Uterus (tissue), 4 donors: ENCODE results near the gene PCDHGA9. TPM values are rescaled to one million over a fixed set of nuclear protein-coding genes. Genes with fewer than 3 reads are reported as not detected.

Source experiments
- DNase-seq, 2 donors: peaks; one replicate each; pipeline ENCODE4 v3.0.0-alpha.2; 2019 to 2020
- H3K27ac ChIP-seq, 2 donors: fragments of 200-600 bp; sonication (generic); 1 replicate in 1 of 2; 2 replicates in 1 of 2; pipeline ENCODE4 v1.5.1; 2016 to 2018
- H3K27me3 ChIP-seq, 2 donors: fragments of 200-600 bp; sonication (generic); one replicate each; pipeline ENCODE4 v1.5.1; 2018 to 2019; ENCODE audit warnings: control low read depth in 1 of 2
- H3K36me3 ChIP-seq, 2 donors: fragments of 200-600 bp; sonication (generic); one replicate each; pipeline ENCODE4 v1.5.1; 2019; ENCODE audit warnings: control low read depth in 1 of 2
- H3K4me1 ChIP-seq, 2 donors: fragments of 200-600 bp; sonication (generic); one replicate each; pipeline ENCODE4 v1.5.1; 2018 to 2019; ENCODE audit warnings: control low read depth in 1 of 2
- H3K4me3 ChIP-seq, 2 donors: fragments of 200-600 bp; sonication (generic); 1 replicate in 1 of 2; 2 replicates in 1 of 2; pipeline ENCODE4 v1.5.1; 2018 to 2019; ENCODE audit warnings: mild to moderate bottlenecking in 1 of 2
- H3K9me3 ChIP-seq, 2 donors: fragments of 200-600 bp; sonication (generic); one replicate each; pipeline ENCODE4 v1.5.1; 2019; ENCODE audit warnings: control low read depth in 1 of 2
- POLR2A ChIP-seq, 2 donors: fragments of 450-650 bp; IDR thresholded peaks; one replicate each; pipeline ENCODE4 v1.6.1; 2016; ENCODE audit warnings: antibody characterized with exemption in 2 of 2, mild to moderate bottlenecking in 1 of 2, moderate library complexity in 1 of 2
- intact Hi-C: fragments of 100-400 bp; cut with DNase I; formaldehyde crosslinking; loops from one replicate; pipeline ENCODE4 v1.15.1; 2023; ENCODE audit warnings: low total_unique reads
- total RNA-seq, 4 donors: library from RNA; depleted of rRNA in 3 of 4; stranded (reverse); fragments of >200 nt in 3 of 4; gene quantifications; one replicate each; pipeline versions ENCODE4 v1.1.0 to v1.2.4, GENCODE V29; 2014 to 2023
- TF ChIP-seq, protein P1 (sequence below), 4 experiments: fragments of 200-600 bp in 2 of 4; fragments of 450-650 bp in 2 of 4; sonication (generic) in 2 of 4; IDR thresholded peaks; one replicate each; pipeline ENCODE4 v1.5.1; 2016 to 2019; ENCODE audit warnings: antibody characterized with exemption in 4 of 4, mild to moderate bottlenecking in 2 of 4, moderate library complexity in 1 of 4
- donor health status: DM: yes; HTN: yes; CAD: no.

Gene PCDHGA9
- total RNA-seq, 4 donors from 2014 or later: 11.8 to 18.7 (median 16.7) TPM

DNA sequence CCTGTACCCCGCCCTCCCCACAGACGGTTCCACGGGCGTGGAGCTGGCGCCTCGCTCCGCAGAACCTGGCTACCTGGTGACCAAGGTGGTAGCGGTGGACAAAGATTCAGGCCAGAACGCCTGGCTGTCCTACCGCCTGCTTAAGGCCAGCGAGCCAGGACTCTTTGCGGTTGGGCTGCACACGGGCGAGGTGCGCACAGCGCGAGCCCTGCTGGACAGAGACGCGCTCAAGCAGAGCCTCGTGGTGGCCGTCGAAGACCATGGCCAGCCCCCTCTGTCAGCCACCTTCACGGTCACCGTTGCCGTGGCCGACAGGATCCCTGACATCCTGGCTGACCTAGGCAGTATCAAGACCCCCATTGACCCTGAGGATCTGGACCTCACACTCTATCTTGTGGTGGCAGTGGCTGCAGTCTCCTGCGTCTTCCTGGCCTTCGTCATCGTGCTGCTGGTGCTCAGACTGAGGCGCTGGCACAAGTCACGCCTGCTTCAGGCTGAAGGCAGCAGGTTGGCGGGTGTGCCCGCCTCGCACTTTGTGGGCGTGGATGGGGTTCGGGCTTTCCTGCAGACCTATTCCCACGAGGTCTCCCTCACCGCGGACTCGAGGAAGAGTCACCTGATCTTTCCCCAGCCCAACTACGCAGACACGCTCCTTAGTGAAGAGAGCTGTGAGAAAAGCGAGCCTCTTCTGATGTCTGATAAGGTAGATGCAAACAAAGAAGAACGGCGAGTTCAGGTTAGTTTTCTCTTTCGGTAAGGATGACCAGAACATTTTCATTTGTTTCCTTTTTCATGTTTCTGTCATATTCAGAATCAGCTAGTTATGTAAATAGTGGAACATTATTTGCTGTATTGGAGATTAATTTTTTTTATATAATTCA is 36.3 kb upstream of the PCDHGA9 start:
- Histone ChIP-seq H3K9me3 (peaks cover 0 to 92% of the 10 kb centered on the region in 2 donors), H3K27ac (no peak overlapping the region), H3K36me3 (no peaks in the 10 kb centered on the region), H3K4me1 (no peaks in the 10 kb centered on the region), H3K4me3 (no peak overlapping the region), H3K27me3 (no peaks in the 10 kb centered on the region)
- intact Hi-C loops: loop anchor here (2.0 kb wide), 1 partner anchor 57 kb away; no protein-coding TSS in a partner anchor
- DNase-seq: no peak
- no peak for TF ChIP-seq POLR2A (IDR thresholded peaks at IDR 0.05)
- TF ChIP-seq, protein P1, sequence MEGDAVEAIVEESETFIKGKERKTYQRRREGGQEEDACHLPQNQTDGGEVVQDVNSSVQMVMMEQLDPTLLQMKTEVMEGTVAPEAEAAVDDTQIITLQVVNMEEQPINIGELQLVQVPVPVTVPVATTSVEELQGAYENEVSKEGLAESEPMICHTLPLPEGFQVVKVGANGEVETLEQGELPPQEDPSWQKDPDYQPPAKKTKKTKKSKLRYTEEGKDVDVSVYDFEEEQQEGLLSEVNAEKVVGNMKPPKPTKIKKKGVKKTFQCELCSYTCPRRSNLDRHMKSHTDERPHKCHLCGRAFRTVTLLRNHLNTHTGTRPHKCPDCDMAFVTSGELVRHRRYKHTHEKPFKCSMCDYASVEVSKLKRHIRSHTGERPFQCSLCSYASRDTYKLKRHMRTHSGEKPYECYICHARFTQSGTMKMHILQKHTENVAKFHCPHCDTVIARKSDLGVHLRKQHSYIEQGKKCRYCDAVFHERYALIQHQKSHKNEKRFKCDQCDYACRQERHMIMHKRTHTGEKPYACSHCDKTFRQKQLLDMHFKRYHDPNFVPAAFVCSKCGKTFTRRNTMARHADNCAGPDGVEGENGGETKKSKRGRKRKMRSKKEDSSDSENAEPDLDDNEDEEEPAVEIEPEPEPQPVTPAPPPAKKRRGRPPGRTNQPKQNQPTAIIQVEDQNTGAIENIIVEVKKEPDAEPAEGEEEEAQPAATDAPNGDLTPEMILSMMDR (IDR thresholded peaks at IDR 0.05): no peak

DNA sequence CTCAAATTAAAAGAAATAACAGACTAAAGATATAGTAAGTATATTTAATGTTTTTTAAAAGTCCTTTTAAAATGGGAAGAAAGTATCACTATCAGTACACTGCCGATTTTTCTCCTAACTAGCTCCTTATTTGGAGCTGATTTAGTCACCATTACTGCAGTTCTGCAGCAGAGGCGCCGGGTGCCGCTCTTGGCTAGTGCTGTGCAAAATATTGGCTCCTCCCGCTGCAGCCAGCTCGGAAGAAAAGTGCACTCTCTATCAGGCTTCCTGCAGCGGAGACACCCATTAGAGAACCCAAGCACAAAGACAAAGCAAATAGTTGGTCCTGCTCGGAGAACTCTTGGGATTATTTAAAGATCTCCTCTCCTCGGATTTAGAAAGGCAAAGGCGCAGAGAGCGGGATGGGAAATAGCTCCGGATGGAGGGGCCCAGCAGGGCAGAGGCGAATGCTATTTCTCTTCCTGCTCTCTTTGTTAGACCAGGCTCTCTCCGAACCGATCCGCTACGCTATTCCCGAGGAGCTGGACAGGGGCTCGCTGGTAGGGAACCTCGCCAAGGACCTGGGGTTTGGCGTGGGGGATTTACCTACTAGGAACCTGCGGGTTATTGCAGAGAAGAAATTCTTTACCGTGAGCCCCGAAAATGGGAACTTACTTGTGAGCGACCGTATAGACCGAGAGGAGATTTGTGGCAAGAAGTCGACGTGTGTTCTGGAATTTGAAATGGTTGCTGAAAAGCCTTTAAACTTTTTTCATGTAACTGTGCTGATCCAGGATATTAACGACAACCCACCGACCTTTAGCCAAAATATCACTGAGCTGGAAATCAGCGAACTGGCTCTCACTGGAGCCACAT is 32.4 kb upstream of the PCDHGA9 start, which contains the start of gene PCDHGB3:
Gene PCDHGB3, plus strand, starts transcription at position 249 of the 855 bp plus-strand sequence. Its CDS starts 153 bp downstream, at position 402.
- Histone ChIP-seq H3K4me3 (no peak within 1 kb of the TSS), H3K36me3 (no peaks in the 10 kb centered on the region), H3K27ac (no peak within 1 kb of the TSS), H3K9me3 (peaks cover 5 to 95% of the 10 kb centered on the region in 2 donors), H3K4me1 (no peaks in the 10 kb centered on the region), H3K27me3 (no peaks in the 10 kb centered on the region)
- DNase-seq: no peak
- intact Hi-C loops: no loop called here
- no peak for TF ChIP-seq POLR2A (IDR thresholded peaks at IDR 0.05)
- TF ChIP-seq, protein P1 (IDR thresholded peaks at IDR 0.05): no peak

DNA sequence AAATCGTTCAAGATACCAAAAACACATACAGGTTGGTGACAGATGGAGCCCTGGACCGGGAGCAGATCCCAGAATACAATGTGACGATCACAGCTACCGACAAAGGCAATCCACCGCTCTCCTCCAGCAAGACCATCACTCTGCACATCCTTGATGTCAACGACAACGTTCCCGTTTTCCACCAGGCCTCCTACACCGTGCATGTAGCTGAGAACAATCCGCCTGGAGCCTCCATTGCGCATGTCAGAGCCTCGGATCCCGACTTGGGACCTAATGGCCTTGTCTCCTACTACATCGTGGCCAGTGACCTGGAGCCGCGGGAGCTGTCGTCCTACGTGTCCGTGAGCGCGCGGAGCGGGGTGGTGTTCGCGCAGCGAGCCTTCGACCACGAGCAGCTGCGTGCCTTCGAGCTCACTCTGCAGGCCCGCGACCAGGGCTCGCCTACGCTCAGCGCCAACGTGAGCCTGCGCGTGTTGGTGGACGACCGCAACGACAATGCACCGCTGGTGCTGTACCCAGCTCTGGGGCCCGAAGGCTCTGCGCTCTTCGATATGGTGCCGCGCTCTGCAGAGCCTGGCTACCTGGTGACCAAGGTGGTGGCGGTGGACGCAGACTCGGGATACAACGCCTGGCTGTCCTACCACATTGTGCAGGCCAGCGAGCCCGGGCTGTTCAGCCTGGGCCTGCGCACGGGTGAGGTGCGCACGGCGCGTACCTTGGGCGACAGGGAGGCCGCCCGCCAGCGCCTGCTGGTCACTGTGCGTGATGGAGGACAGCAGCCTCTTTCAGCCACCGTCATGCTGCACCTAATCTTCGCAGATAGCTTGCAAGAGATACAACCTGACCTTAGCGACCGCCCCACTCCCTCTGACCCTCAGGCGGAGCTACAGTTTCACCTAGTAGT is 30.8 kb upstream of the PCDHGA9 start:
- no peaks in the 10 kb centered on the region for H3K36me3 ChIP-seq
- H3K4me3 ChIP-seq: no peak overlapping the region
- no peak overlapping the region for H3K27ac ChIP-seq
- H3K27me3 ChIP-seq: no peaks in the 10 kb centered on the region
- TF ChIP-seq POLR2A (IDR thresholded peaks at IDR 0.05): no peak
- TF ChIP-seq, protein P1 (IDR thresholded peaks at IDR 0.05): no peak
- DNase-seq: no peak
- no peaks in the 10 kb centered on the region for H3K4me1 ChIP-seq
- intact Hi-C loops: no loop called here
- H3K9me3 ChIP-seq: peaks cover 5 to 92% of the 10 kb centered on the region in 2 donors

DNA sequence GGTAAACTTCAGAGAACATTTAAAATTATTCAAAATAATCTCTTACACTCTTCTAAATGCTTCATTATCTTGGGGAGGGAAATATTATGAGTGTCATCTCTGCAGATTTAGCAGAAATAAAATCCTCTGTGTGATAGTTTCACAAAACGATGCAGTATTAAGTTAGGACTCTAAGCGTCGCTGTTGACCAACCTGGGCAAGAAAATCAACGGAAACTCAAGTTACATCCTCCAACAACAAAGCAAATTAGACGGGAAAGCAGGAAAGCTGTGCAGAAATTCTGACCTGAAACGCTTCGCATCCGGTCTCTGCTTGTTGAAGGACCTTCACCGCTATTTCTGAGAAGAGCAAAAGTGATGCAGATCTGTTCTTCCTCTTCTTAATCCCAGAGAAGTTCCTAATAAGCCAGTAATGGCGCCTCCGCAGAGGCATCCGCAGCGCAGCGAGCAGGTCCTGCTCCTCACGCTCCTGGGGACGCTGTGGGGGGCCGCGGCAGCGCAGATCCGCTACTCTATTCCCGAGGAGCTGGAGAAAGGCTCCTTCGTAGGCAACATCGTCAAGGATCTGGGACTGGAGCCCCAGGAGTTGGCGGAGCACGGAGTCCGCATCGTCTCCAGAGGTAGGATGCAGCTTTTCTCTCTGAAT is 28.8 kb upstream of the PCDHGA9 start, which contains the start of gene PCDHGA6:
Gene PCDHGA6, plus strand, starts transcription at position 219 of the 645 bp plus-strand sequence. Its CDS starts 193 bp downstream, at position 412.
- Histone ChIP-seq H3K9me3 (peaks cover 5 to 96% of the 10 kb centered on the region in 2 donors), H3K27me3 (no peaks in the 10 kb centered on the region), H3K4me3 (peak within 1 kb of the TSS; percentile 11 to 19), H3K27ac (peak within 1 kb of the TSS in 1 of 2 donors; percentile 28), H3K4me1 (no peaks in the 10 kb centered on the region), H3K36me3 (no peaks in the 10 kb centered on the region)
- DNase-seq: no peak
- intact Hi-C loops: no loop called here
- TF ChIP-seq, protein P1 (IDR thresholded peaks at IDR 0.05): peak in 3 of 4 experiments; percentile 16 to 31 (median 19)
- TF ChIP-seq POLR2A (IDR thresholded peaks at IDR 0.05): no peak
